Measurements from ENCODE around the gene LEP.

GRCh38 chr7:128303133-128303532 lies 62.1 kb downstream of the LEP start:
- TF ChIP-seq CTCF (conservative IDR thresholded peaks at IDR 0.05; ENCODE audit: low read length) (no peak), EZH2phosphoT487 (IDR thresholded peaks at IDR 0.05; ENCODE audit: borderline replicate concordance, low read depth, low read length) (no peak)

All from OCI-LY7 (cell line).